ENCODE data around the gene GNB5.

The GNB5 gene

GRCh38 chr15:52078876-52079700, 112.1 kb downstream of the GNB5 start:
- Mint-ChIP-seq H3K4me1 (ENCODE audit: low read depth) (peaks cover 22% of the 10 kb centered on the region), H3K9me3 (no peaks in the 10 kb centered on the region), H3K4me3 (no peak overlapping the region), H3K27me3 (no peaks in the 10 kb centered on the region), H3K27ac (no peak overlapping the region), H3K36me3 (ENCODE audit: low read depth) (no peaks in the 10 kb centered on the region)
- peak; percentile 85 for DNase-seq

GRCh38 chr15:52078197-52078875, 112.9 kb downstream of the GNB5 start:
- peaks cover 22% of the 10 kb centered on the region for H3K4me1 Mint-ChIP-seq (ENCODE audit: low read depth)
- no peaks in the 10 kb centered on the region for H3K9me3 Mint-ChIP-seq
- no peak overlapping the region for H3K4me3 Mint-ChIP-seq
- H3K36me3 Mint-ChIP-seq (ENCODE audit: low read depth), result no peaks in the 10 kb centered on the region
- DNase-seq, result no peak
- no peaks in the 10 kb centered on the region for H3K27me3 Mint-ChIP-seq
- no peak overlapping the region for H3K27ac Mint-ChIP-seq

GRCh38 chr15:52076889-52077781, 114.1 kb downstream of the GNB5 start:
- Mint-ChIP-seq H3K27me3 (no peaks in the 10 kb centered on the region), H3K4me3 (no peak overlapping the region), H3K27ac (no peak overlapping the region), H3K4me1 (ENCODE audit: low read depth) (peaks cover 11% of the 10 kb centered on the region), H3K36me3 (ENCODE audit: low read depth) (no peaks in the 10 kb centered on the region), H3K9me3 (no peaks in the 10 kb centered on the region)
- DNase-seq, result no peak

GRCh38 chr15:52071570-52071969, 119.6 kb downstream of the GNB5 start:
- Mint-ChIP-seq H3K36me3 (ENCODE audit: low read depth) (peaks cover 2% of the 10 kb centered on the region), H3K27ac (no peak overlapping the region), H3K27me3 (no peaks in the 10 kb centered on the region), H3K9me3 (no peaks in the 10 kb centered on the region), H3K4me1 (ENCODE audit: low read depth) (peaks cover 12% of the 10 kb centered on the region), H3K4me3 (no peak overlapping the region)
- no peak for DNase-seq

GRCh38 chr15:52069559-52069958, 121.6 kb downstream of the GNB5 start:
- no peak overlapping the region for H3K4me3 Mint-ChIP-seq
- no peaks in the 10 kb centered on the region for H3K9me3 Mint-ChIP-seq
- no peak for DNase-seq
- H3K27ac Mint-ChIP-seq, result no peak overlapping the region
- H3K4me1 Mint-ChIP-seq (ENCODE audit: low read depth), result peaks cover 17% of the 10 kb centered on the region
- H3K27me3 Mint-ChIP-seq, result no peaks in the 10 kb centered on the region
- H3K36me3 Mint-ChIP-seq (ENCODE audit: low read depth), result peaks cover 19% of the 10 kb centered on the region

- no peaks in the 10 kb centered on the region for H3K9me3 Mint-ChIP-seq
- H3K4me1 Mint-ChIP-seq (ENCODE audit: low read depth), result peaks cover 17% of the 10 kb centered on the region
- no peak overlapping the region for H3K4me3 Mint-ChIP-seq
- H3K27ac Mint-ChIP-seq, result no peak overlapping the region
- no peak for DNase-seq
- H3K36me3 Mint-ChIP-seq (ENCODE audit: low read depth), result peaks cover 33% of the 10 kb centered on the region
- no peaks in the 10 kb centered on the region for H3K27me3 Mint-ChIP-seq
Observed at GRCh38 chr15:52068004-52068615, 123.1 kb downstream of the GNB5 start.

- H3K27me3 Mint-ChIP-seq, result no peaks in the 10 kb centered on the region
- H3K9me3 Mint-ChIP-seq, result no peaks in the 10 kb centered on the region
- H3K36me3 Mint-ChIP-seq (ENCODE audit: low read depth), result peaks cover 39% of the 10 kb centered on the region
- no peak for DNase-seq
- H3K4me1 Mint-ChIP-seq (ENCODE audit: low read depth), result peaks cover 17% of the 10 kb centered on the region
- no peak overlapping the region for H3K27ac Mint-ChIP-seq
- H3K4me3 Mint-ChIP-seq, result no peak overlapping the region
Observed at GRCh38 chr15:52067545-52067926, 123.7 kb downstream of the GNB5 start.

- Mint-ChIP-seq H3K4me1 (ENCODE audit: low read depth) (peaks cover 17% of the 10 kb centered on the region), H3K4me3 (no peak overlapping the region), H3K27me3 (no peaks in the 10 kb centered on the region), H3K27ac (peak overlapping the region; percentile 62), H3K36me3 (ENCODE audit: low read depth) (peaks cover 43% of the 10 kb centered on the region), H3K9me3 (no peaks in the 10 kb centered on the region)
- DNase-seq, result no peak
Observed at GRCh38 chr15:52066842-52067544, 124.2 kb downstream of the GNB5 start.

Measured in activated T-cell treated with anti-CD3 and anti-CD28 coated beads, Interleukin-2, amount 50 U/mL, for 24 hours (primary cell).